ENCODE measurements around the gene TEDC2. TPM values are rescaled to one million over a fixed set of nuclear protein-coding genes. Genes with fewer than 3 reads are reported as not detected.

The TEDC2 gene
- total RNA-seq, 4 donors from 2014 or later, result 0.64 to 1.9 (median 1.8) TPM

- WGBS, 2 donors, result 85 to 86% methylated on average over 8 to 11 of the region's 11 CpGs
- no peak for TF ChIP-seq CTCF (IDR thresholded peaks at IDR 0.05)
- TF ChIP-seq POLR2A (IDR thresholded peaks at IDR 0.05), result no peak
- no peak overlapping the region for H3K4me3 ChIP-seq (ENCODE audit: low read depth, poor library complexity, severe bottlenecking)
- intact Hi-C loops (cut with DNase I; ENCODE audit: low total_unique reads), result loop anchor here (10.0 kb wide), 1 partner anchor 273 kb away; the partner anchor contains the start of gene DNASE1L2
- no peak for DNase-seq (ENCODE audit: low spot score in 2 of 2)
Measured at GRCh38 chr16:2507665-2508064, 47.8 kb downstream of the TEDC2 start.

GRCh38 chr16:2508722-2509400 is 49.0 kb downstream of the TEDC2 start:
- no peak overlapping the region for H3K4me3 ChIP-seq (ENCODE audit: low read depth, poor library complexity, severe bottlenecking)
- WGBS, 2 donors, result 89 to 93% methylated on average over 17 to 18 of the region's 18 CpGs
- no peak for TF ChIP-seq CTCF (IDR thresholded peaks at IDR 0.05)
- TF ChIP-seq POLR2A (IDR thresholded peaks at IDR 0.05), result no peak
- no peak for DNase-seq (ENCODE audit: low spot score in 2 of 2)
- intact Hi-C loops (cut with DNase I; ENCODE audit: low total_unique reads), result loop anchor here (10.0 kb wide), 1 partner anchor 274 kb away; the partner anchor contains the start of gene DNASE1L2

GRCh38 chr16:2511128-2511800 is 51.4 kb downstream of the TEDC2 start:
- TF ChIP-seq CTCF (IDR thresholded peaks at IDR 0.05), result no peak
- TF ChIP-seq POLR2A (IDR thresholded peaks at IDR 0.05), result no peak
- intact Hi-C loops (cut with DNase I; ENCODE audit: low total_unique reads), result no loop called here
- WGBS, 2 donors, result 37 to 52% methylated on average over 24 of the region's 24 CpGs
- H3K4me3 ChIP-seq (ENCODE audit: low read depth, poor library complexity, severe bottlenecking), result no peak overlapping the region
- DNase-seq (ENCODE audit: low spot score in 2 of 2), result peak in 1 of 2 donors; percentile 96

- no peak overlapping the region for H3K4me3 ChIP-seq (ENCODE audit: low read depth, poor library complexity, severe bottlenecking)
- intact Hi-C loops (cut with DNase I; ENCODE audit: low total_unique reads), result no loop called here
- 84 to 87% methylated on average over 17 of the region's 17 CpGs for WGBS, 2 donors
- DNase-seq (ENCODE audit: low spot score in 2 of 2), result no peak
- TF ChIP-seq POLR2A (IDR thresholded peaks at IDR 0.05) (no peak), CTCF (IDR thresholded peaks at IDR 0.05) (no peak)
Measured at GRCh38 chr16:2511996-2512734, 52.3 kb downstream of the TEDC2 start.

GRCh38 chr16:2512735-2513404 is 53.0 kb downstream of the TEDC2 start:
- WGBS, 2 donors, result 33 to 38% methylated on average over 15 of the region's 15 CpGs
- TF ChIP-seq CTCF (IDR thresholded peaks at IDR 0.05) (no peak), POLR2A (IDR thresholded peaks at IDR 0.05) (no peak)
- intact Hi-C loops (cut with DNase I; ENCODE audit: low total_unique reads), result no loop called here
- H3K4me3 ChIP-seq (ENCODE audit: low read depth, poor library complexity, severe bottlenecking), result no peak overlapping the region
- no peak for DNase-seq (ENCODE audit: low spot score in 2 of 2)
